Right forelimb (tissue), 1 donor: ENCODE results near the gene PCNX2.

ENCODE experiments used
- DNase-seq: peaks from one replicate; pipeline ENCODE4 v3.0.0-alpha.2; 2018

Gene PCNX2

GRCh38 chr1:232980355-232980978 is 315.1 kb downstream of the PCNX2 start:
- DNase-seq: no peak

DNA sequence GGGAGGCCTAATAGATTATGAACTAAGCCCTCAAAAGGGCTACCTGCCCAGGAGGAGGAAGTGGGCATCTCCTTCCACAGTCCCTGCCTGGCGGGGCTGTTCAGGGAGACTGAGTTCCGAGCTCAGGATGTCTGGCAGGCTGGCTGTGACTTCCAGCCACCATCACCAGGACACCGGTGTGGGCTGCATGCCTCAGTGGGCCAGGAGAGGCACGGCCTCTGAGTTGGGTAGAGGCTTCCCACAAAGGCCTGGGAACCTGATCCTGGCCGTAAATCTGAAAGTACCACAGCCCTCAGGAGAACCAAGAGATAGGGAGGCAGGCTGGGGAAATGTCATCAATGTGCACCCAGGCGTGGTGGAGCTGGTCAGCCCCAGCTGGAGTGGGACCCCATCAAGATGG is 316.0 kb downstream of the PCNX2 start:
- DNase-seq: no peak

DNA sequence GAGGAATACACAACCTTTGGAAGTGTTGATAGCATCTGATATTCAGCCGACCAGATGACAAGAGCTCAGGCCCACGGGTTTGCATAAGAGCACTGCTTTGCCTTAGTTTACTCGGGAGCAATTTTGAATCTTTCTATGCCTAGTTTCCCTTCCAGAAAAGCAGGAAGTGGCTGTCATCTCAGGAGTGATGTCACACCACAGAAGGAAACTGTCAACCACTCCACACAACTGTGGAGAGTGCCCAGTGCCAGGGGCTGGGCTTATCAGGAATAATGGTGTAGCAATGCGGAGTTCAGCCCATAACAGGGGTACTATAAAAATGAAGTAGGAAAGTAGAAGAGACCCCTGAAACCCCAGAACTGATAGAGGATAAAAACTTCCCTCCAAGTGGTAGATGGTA is 316.7 kb downstream of the PCNX2 start:
- DNase-seq: no peak

GRCh38 chr1:232978091-232978634 is 317.4 kb downstream of the PCNX2 start:
- no peak for DNase-seq

DNA sequence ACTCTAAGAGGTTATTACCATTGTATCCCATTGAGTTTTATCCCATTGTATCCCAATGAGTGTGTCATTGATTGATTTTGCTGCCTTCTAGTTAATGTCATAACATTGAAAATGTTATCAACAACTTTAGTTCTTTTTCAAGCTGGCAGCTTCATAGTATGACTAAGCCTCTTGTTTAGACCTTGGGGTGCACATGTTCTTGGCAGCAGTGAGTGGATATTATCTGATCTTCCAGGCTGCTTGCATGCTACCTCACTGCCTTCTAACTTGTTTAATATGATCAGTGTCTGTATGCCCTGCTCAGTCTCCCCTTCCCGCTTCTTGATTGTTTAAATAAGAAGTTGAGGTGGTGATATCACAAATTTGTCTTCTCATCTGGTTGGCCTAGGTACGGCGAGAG is 320.6 kb downstream of the PCNX2 start:
- no peak for DNase-seq

DNA sequence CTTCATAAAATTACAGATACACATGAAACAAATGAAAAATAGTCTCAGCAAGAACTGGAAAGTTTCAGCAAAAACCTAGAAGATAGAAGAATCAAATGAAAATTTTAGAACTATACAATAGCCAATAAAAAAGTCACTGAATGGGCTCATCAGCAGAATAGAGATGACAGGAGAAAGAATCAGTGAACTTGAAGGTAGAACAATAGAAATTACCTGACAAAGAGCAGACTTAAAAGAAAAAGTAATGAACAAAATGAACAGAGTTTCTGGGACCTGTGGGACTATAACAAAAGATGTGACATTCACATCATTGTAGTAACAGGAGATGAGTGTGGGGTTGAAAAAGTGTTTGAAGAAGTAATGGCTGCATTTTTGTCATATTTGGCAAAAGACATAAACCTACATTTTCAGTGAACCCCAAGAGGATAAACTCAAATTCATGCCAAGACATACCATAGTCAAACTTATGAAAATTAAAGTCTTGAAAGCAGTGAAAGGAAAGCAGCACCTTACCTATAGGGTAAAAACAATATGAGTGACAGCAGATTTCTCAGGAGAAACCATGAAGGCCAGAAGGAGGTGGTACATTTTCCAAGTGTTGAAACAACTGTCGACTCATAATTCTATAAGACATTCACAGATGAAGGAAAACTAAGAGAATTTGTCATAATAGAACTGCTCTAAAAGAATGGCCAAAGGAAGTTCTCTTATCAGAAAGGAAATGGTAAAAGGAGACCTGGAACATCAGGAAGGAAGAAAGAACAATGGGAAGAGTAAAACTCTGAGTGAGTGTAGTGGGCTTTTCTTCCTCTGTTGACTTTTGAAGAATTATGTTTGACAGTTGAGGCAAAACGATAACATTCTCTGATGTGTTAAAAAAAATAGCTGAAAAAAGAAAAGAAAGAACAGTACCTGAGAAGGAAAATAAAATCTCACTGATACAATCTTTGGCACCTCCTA is 321.6 kb downstream of the PCNX2 start:
- DNase-seq: no peak

DNA sequence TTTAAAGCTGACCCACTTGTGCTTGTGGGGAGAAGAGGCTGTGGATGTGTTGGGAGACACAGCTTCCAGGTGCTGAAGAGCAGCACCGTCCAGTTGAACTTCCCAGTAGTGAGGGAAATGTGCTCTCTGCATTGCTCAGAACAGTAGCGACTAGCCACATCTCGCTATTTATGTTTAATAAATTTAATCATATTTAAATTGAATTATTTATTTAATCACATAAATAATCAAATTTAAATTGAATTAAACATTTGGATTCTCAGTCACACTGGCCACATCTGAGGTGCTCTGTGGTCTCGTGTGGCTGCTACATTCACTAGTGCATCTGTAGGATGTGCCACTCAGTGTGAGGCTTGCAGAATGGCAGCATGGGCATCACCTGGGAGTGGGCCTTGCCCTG is 325.0 kb downstream of the PCNX2 start:
- DNase-seq: no peak

DNA sequence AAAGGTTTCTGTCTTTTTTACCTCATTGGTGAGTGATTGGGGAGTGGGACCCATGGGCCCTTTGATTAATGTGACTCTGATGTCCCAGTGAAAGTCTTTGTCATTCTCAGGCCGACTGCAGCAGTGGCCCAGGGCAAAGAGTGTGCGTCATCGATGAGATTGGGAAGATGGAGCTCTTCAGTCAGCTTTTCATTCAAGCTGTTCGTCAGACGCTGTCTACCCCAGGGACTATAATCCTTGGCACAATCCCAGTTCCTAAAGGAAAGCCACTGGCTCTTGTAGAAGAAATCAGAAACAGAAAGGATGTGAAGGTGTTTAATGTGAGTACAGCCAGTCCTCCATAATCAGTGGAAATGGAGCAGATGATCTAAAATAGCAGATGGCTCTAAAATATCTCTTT is 325.7 kb downstream of the PCNX2 start:
- no peak for DNase-seq

DNA sequence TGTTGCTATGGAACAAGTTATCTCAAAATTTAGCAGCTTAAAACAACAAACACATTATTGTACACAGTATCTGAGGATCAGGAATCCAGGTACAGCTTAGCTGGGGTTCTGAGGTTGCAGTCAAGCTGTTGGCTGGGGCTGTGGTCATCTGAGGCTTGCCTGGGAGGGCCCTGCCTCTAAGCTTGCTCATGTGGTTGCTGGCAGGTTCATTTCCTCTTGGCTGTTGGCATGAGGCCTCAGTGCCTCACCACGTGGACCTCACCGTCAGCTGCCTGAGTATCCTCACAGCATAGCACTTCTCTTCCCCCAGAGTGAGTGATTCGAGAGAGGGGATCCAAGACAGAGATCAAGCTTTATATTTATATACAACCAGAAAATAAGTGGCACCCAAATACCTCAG is 326.6 kb downstream of the PCNX2 start:
- no peak for DNase-seq

DNA sequence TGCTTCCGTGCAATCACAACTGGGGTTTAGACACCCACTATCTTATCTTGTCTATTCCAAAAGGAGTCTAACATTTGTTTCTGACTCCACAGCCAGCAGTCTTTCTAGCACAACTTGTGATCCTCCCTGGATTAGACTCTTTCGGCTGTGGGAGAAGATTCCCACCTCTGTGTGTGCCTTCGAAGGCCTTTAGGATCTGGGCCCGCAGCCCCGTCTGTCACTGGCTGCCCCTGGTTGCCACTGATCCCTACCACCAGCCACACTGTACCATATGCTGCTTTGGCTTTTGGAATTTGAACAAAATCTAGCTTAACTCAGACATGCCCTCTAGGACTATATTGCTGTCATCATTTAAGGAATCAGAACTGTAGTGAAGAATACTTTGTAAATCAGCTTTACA is 327.1 kb downstream of the PCNX2 start:
- DNase-seq: no peak

DNA sequence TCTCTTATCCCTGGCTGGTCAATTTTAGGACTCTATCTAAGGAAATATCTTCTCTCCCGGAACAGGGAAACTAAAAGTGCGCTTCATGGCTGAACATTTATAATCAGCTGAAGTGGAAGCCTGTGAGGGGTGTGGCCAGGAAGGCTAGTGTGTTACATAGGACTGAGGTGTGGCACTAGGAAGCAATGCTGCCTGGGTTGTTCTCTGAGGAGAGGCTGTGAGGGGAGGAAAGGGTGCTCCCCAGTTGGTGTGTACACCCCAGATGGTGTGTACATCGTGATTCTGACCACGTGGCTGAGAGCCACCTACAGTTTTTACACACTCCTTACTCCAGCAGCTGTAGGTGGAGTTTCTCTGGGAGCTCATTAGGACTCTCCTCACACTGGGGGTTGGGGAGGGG is 328.9 kb downstream of the PCNX2 start:
- no peak for DNase-seq

- DNase-seq: no peak
Observed at GRCh38 chr1:232965912-232966217, 329.7 kb downstream of the PCNX2 start.

- DNase-seq: no peak
Observed at GRCh38 chr1:232965124-232965911, 330.2 kb downstream of the PCNX2 start.

GRCh38 chr1:232964601-232965000 is 330.9 kb downstream of the PCNX2 start:
- no peak for DNase-seq

DNA sequence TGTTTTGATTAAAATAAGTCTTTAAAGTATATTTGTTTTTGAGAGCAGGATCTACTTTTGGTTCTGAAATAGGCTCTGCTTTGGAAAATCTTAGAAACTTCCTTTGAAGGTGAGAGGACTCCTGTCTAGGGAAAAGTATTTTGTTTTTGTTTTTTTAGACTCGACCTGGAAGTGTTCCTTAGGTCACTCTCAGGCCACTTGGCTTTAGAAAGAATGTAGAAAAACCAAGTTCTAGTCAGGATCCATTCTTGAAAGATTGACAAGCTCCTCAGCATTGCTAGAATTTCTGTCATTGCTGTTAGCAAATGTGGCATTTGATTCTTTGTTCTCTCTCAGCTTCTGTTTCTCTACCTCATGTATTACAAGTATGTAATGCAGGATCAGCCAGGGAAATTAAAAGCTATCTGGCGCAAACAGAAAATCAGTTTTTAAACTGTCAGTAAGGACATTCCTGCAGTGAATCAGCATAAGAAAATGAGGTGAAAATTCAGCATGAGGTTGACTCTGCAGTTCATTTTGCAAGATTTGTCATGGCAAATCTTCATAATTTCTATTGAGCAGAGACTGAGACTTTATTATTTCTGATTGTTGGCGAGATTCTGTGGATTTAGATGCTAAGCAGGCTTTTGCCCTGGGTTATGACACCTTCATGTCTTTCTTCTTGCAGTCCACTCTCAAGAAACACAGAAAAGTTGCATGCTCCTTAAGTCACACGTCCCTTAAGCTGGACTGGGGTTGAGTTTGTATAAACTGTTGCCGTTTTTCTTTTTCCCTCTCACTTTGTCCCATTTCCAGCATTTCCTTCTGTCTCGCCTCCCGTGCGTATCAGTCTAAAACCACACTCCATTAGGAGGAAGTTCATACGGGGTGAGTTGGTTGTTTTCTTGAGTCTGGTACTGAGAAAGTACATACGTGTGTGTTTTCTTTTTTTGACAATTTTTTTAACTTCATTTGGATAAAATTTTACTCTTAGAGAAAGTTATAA is 332.5 kb downstream of the PCNX2 start:
- no peak for DNase-seq

GRCh38 chr1:232958067-232958466 is 337.5 kb downstream of the PCNX2 start:
- DNase-seq: no peak

GRCh38 chr1:232956081-232956480 is 339.4 kb downstream of the PCNX2 start:
- no peak for DNase-seq

DNA sequence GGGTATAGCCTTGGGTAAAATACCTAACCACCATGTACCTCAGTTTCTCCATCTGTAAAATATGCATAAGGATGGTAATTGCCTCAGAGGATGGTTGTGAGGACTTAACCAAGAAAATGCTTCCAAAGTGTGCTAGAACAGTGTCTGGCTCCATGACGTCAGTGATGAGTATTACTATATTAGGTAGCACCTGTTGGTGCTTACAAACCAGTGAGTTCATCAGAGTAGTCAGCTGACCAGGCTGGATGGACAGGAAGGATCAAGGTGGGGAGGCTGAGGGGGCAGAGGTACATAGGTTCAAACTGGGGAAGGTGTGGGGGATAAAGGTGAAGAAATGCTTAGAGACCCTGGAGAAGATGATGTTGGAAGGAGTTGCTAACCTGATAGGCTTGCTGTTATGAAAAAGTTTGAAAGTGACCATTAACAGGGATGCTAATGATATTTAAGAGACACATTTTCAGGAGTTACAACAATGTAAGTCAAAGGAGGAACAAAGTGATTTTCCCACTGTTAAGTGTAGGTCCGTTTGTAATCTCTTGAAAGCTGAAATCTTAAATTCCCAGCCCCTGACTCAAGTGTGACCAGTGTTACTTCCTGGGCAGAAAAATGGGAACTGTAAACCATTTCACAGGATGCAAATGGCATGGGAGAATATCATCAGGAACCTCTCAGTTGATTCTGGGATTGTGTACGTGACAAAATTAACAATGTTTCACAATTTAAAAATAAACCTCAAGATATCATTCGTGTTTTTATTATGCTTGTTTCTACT is 340.7 kb downstream of the PCNX2 start:
- DNase-seq: no peak

DNA sequence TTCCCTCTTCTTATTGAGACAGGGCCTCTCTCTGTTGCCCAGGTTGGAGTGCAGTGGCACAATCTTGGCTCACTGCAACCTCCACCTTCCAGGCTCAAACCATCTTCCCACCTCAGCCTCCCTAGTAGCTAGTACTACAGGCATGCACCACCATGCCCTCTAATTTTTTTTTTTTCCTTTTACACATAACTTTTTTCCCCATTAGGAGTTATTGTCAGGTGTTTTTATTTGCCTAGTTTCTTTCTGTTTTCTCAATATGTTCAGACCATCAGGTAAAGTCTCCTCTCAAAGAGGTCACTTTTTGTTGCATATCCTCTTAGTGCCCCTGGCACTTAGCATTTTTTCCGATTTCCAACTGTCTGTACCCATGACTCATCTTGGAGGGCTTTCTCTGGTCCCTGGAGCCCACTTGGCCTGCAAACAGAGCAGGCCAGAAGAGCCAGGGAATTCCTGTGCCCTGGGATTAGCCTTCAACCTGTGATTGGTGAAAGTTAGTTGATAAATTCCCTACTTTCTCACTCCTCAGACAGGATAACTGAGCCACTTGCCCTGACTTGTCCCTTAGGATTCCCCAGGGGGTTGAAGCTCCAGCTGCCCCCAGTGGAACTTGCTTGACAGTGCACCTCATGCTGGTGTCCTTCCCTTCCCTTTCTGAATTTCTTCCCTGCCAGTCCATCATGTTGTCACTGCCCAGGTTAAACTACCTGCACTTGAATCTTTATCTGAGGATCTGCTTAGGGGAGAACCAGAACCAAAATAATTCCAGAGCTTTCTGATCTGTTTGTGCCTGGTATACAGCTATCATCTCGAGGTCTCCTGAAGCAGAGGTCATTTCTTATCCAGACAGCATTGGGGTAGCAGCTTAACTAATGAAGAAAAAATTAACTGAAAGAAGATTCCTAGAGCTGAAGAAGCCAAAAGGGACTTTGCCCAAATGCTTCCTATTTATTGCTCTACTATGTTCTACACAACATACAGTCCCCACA is 342.7 kb downstream of the PCNX2 start:
- DNase-seq: no peak

- no peak for DNase-seq
Observed at GRCh38 chr1:232951605-232952004, 343.9 kb downstream of the PCNX2 start.
